ENCODE results near the gene DOK7.

GRCh38 chr4:3523146-3523627, 60.1 kb downstream of the DOK7 start:
- TF ChIP-seq CTCF (conservative IDR thresholded peaks at IDR 0.05; ENCODE audit: low read depth, low read length) (no peak), POLR2A (IDR thresholded peaks at IDR 0.05; ENCODE audit: low read depth, low read length) (no peak), RCOR1 (IDR thresholded peaks at IDR 0.05; ENCODE audit: insufficient replicate concordance, low read length) (no peak), SMC3 (IDR thresholded peaks at IDR 0.05; ENCODE audit: low read depth, low read length) (no peak), MXI1 (IDR thresholded peaks at IDR 0.05; ENCODE audit: borderline replicate concordance, low read depth, low read length) (no peak), RAD21 (IDR thresholded peaks at IDR 0.05; ENCODE audit: low read length) (no peak), USF2 (IDR thresholded peaks at IDR 0.05; ENCODE audit: low read depth, low read length) (no peak), CHD1 (IDR thresholded peaks at IDR 0.05; ENCODE audit: low read depth, low read length) (no peak), CEBPB (IDR thresholded peaks at IDR 0.05; ENCODE audit: low read depth, low read length) (no peak)
